ENCODE results near the gene CCDC71L.

The CCDC71L gene

GRCh38 chr7:106658316-106659165 is 2.4 kb downstream of the CCDC71L start:
- no peak for DNase-seq

DNA sequence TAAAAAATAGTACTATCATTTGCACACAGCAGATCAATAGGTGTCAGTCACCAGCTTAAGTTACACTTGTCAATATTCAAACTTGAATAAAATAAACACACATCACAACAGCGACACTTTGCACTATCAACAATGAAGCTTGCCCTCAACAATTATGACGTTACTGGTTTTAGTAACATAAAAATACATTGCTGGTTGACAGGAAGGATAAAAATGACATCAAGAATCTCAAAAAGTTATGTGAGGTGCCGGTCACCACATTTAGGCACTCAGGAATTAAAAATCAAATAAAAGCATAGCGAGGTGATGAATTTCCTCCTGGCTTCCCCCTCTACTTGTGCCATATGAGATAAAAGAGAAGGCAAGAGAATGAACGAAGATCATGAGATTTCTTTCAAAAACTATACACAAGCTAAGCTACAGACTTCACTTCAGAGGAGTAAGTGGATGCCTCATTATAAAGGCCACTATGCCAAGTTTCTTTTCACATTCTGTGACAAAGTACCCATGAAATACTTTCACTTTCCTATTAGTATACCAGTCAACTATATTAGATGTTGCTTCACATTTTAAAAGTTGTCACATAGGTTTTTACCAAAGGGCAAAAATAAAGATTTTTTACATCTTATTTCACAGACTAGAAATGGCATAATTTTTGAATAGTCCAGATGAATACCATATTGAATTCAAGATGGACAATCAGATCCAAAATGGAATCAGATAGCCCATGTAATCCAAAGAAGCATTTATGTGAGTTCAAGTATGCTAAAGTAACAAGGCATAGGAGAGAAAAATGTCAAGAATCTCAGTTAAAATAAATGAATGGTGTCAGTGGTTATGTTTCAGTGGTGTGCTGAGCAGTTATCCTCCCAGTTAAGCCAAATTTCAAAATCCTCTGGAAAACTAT is 3.6 kb downstream of the CCDC71L start:
- DNase-seq, result no peak

GRCh38 chr7:106655703-106656498 is 5.1 kb downstream of the CCDC71L start:
- DNase-seq, result no peak

DNA sequence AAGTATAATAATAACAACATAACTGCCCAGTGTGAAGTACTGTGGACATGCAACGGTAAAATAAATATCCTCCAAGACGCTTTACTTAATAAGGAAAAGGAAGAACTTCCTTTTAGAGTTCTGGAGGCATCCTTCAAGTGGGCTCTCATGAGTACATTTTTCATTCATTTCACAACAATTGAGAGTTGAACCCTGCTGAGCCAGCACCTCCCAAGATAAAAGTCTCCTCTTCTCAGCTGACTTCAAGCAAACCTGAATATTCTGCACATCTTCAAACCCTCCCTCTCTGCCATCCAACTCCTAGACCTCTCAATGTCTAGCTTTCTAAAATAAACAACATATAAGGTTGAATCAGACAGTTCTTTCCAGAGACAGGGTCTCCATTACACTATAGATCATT is 7.5 kb downstream of the CCDC71L start:
- DNase-seq, result no peak

DNA sequence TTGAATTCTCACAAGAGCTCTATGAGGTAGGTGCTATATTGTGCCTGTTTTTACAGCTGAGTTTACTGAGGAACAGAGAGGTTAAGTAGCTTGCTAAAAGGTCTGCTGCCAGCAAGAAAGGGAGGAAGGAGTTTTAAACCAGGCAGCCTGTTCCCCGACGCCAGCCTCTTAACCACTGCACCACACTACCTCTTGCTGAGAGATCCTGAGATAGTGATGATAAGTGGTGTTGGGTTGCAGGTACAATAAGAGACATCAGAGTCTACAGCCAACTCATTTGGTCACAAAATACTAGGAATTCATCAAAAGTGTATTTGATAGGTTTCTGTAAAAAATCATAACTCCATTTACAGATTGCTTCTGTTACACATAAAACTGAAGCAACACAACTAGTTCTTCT is 8.0 kb downstream of the CCDC71L start:
- DNase-seq, result no peak

DNA sequence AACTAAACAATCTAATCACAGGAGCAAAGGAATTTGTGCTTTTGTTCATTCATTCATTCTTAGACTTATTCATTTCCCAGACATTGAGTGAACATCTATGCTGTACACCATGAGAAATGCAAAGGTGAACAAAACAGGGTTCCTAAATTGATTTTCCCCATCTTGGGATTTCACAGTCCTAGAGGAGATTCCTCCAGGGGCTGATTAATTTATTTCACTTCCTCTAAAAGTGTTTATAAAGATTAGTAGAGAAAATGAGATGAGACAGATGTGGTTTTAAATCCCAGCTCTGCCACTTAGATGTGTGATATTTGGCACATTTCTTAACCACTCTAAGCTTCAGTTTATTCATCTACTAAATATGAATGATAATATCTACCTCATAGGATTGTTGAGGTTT is 8.9 kb downstream of the CCDC71L start:
- no peak for DNase-seq

GRCh38 chr7:106646256-106646655 is 14.7 kb downstream of the CCDC71L start:
- DNase-seq, result no peak

GRCh38 chr7:106644999-106645398 is 16.0 kb downstream of the CCDC71L start:
- DNase-seq, result no peak

- no peak for DNase-seq
These were observed 17.6 kb downstream of the CCDC71L start for GRCh38 chr7:106643216-106644000.

DNA sequence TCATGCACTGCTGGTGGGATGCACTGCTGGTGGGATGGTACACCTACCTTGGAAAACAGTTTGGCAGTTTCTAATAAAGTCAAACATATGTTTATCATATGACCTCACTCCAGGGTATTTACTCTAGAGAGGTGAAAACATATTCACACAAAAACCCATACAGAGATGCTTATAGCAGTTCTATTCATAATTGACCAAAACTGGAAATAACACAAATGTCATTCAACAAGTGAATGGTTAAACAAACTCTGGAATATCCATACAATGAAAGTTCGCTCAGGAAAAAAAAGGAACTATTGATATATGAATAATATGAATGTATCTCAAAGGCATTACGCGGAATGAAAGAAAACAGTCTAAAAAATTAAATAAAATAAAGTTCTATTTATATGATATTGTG is 19.5 kb downstream of the CCDC71L start:
- DNase-seq, result no peak

DNA sequence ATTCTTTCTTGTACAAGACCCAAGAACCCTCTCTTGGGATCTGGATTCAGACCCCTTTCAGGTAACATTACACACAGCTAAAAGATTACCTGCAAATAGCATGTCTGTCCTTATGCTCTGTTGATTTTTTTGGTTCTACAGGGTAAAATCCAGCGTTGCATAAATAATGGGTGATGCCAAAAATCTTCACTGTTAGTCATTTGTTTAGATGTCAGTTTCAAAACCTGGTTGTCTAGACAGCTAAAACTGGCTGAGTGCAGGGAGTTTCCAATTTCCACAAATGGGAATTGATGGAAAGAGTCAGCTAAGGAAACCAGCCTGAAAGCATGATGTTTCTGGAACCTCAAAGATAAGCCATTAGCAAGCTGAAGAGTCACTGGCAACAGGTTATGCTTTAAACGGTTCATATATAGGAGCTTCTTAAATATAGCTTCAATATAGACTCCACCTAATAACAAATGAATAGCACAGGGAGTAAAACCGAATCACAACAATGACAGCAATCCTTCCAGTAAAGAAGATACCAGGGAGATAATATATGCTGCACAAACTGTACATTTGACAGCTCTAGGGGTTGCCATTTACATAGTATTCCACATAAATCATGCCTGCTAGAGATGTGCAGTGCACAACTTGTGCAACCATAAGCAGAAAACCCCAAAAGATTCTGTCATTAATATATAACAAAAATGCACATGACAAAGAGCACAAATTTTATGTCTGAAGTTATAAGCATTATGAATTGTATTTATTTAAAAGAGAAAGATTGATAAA is 20.4 kb downstream of the CCDC71L start:
- no peak for DNase-seq

DNA sequence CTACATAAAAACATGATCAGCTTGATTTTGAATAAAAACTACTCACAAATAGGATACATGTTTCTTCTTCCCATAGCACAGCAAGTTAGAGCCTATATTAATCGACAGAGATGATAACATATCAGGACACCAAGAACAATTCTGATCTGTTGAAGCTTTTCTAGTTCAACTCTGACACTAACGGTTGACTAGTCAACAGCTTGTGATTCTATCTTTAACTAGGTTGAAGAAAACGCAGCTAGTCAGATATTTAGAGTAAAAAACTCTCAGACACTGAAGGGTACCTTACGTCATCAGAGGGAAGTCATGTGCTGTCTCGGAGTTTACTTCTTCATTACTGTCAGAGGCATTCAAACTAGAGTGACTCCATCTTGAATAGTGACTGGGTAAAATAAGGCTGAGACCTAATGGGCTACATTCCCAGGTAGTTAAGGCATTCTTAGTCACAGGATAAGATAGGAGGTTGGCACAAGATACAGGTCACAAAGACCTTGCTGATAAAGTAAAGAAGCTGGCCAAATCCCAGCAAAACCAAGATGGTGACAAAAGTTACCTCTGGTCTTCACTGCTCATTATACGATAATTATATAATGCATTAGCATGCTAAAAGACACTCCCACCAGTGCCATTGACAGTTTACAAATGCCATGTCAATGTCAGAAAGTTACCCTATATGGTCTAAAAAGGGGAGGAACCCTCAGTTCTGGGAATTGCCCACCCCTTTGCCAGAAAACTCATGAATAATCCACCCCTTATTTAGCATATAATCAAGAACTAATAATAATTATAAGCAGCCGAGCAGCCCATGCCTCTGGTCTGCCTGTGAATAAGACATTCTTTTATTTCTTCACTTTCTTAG is 21.3 kb downstream of the CCDC71L start:
- no peak for DNase-seq

DNA sequence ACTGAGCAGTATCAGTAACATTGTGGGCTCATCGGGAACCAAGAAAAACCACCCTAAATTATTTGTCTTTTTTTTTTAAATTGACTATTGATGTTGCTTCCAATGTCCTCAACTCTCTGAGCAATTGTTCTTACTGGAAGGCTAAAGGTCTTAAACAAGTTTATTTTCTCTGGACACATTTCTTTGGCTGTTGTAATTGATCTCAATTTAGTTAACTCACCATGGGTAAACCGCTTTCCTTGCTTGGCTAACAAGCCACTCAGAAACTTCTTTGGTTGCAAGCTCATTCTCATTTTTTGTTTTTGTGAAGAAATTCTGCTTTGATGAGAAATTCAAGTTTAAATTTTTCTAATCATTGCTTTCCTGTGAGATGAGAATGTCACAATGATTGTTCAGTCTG is 25.5 kb downstream of the CCDC71L start:
- no peak for DNase-seq

- no peak for DNase-seq
These were observed 26.0 kb downstream of the CCDC71L start for GRCh38 chr7:106634958-106635357.

GRCh38 chr7:106630648-106631047 is 30.3 kb downstream of the CCDC71L start:
- DNase-seq, result no peak

GRCh38 chr7:106629516-106629915 is 31.4 kb downstream of the CCDC71L start:
- no peak for DNase-seq

GRCh38 chr7:106626376-106627164 is 34.4 kb downstream of the CCDC71L start:
- DNase-seq, result no peak

DNA sequence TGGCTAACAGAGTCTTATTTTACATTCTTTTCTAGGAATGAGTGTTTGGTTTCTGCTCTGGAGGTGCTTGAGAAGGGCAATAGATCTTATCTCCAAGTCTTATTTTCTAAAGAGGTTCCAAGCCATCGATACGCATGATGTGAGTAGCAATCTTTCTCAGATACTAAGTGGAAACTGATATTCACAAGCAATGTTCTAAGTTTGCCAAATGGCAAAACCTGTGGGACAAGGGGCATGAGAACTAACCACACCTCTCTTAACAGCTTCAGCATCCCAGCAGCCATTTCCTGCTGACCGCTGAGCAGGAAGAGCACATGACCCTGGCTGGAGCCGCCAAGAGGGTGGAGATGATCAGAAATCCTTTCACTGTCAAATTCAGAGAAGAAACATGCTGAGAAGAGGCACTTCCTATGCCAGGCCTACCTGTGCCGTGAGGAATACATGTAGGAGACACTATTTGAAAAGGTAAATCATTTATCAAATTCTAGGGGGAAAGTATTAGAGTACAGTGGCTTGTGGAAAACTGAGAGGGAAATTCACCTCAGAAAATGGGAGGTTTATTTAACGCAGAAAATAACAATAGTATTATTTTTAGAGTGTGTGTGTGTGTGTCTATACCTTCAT is 35.2 kb downstream of the CCDC71L start:
- no peak for DNase-seq

- no peak for DNase-seq
These were observed 37.1 kb downstream of the CCDC71L start for GRCh38 chr7:106623853-106624252.

Measured in DMS79 (cell line).